GM13976 (cell line): Measurements from ENCODE around the gene WHRN.

Experiments used
- DNase-seq: peaks from one replicate; pipeline ENCODE4 v3.0.0; 2012; ENCODE audit warnings: low spot score
- in situ Hi-C: fragments of 300-500 bp; cut with MboI; formaldehyde crosslinking; loops from one replicate; pipeline ENCODE4 v1.12.0; 2022; ENCODE audit warnings: low sequenced_read_pairs, mixed read lengths, inconsistent platforms; ENCODE audit not compliant: unreplicated experiment
- TF ChIP-seq, protein P1 (sequence below): IDR thresholded peaks from 2 replicates; pipeline ENCODE4 v1.5.1; 2012; ENCODE audit warnings: borderline replicate concordance, mild to moderate bottlenecking; ENCODE audit not compliant: insufficient read depth; ENCODE audit errors: extremely low read depth, missing control alignments, control extremely low read depth

Gene WHRN

DNA sequence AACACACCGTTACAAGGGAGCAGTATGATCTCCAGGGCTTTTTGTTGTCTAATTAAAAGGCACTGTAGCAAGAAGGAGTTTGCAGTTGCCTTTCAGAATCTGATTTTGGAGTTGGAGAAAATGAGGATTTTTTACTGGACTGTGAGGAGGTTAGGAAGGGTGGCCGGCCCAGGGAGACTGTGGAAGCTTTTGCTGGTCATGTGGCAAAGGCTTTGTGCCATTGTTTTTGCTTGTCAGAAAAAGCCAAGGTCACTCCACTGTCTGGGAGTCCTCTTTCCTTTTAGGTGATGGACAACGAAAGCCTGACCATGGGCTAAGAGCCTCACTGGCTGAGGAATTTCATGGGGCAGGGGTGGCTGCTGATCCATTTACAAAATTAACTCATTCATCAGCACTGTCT, 10.3 kb upstream of the WHRN start:
- DNase-seq: no peak
- in situ Hi-C loops: no loop called here
- TF ChIP-seq, protein P1, sequence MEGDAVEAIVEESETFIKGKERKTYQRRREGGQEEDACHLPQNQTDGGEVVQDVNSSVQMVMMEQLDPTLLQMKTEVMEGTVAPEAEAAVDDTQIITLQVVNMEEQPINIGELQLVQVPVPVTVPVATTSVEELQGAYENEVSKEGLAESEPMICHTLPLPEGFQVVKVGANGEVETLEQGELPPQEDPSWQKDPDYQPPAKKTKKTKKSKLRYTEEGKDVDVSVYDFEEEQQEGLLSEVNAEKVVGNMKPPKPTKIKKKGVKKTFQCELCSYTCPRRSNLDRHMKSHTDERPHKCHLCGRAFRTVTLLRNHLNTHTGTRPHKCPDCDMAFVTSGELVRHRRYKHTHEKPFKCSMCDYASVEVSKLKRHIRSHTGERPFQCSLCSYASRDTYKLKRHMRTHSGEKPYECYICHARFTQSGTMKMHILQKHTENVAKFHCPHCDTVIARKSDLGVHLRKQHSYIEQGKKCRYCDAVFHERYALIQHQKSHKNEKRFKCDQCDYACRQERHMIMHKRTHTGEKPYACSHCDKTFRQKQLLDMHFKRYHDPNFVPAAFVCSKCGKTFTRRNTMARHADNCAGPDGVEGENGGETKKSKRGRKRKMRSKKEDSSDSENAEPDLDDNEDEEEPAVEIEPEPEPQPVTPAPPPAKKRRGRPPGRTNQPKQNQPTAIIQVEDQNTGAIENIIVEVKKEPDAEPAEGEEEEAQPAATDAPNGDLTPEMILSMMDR: no peak

DNA sequence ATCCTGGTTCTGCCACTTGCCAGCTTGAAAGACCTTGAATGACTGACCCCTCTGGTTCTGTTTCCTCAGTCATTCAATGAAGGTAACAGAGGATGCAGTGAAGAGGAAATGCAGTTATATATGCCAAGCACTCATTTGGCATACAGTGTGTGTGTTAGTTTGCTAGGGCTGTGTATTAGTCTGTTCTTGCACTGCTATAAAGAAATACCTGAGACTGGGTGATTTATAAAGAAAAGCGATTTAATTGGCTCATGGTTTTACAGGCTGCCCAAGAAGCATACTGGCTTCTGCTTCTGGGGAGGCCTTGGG, 8.6 kb upstream of the WHRN start:
- TF ChIP-seq, protein P1: no peak
- in situ Hi-C loops: no loop called here
- DNase-seq: no peak

DNA sequence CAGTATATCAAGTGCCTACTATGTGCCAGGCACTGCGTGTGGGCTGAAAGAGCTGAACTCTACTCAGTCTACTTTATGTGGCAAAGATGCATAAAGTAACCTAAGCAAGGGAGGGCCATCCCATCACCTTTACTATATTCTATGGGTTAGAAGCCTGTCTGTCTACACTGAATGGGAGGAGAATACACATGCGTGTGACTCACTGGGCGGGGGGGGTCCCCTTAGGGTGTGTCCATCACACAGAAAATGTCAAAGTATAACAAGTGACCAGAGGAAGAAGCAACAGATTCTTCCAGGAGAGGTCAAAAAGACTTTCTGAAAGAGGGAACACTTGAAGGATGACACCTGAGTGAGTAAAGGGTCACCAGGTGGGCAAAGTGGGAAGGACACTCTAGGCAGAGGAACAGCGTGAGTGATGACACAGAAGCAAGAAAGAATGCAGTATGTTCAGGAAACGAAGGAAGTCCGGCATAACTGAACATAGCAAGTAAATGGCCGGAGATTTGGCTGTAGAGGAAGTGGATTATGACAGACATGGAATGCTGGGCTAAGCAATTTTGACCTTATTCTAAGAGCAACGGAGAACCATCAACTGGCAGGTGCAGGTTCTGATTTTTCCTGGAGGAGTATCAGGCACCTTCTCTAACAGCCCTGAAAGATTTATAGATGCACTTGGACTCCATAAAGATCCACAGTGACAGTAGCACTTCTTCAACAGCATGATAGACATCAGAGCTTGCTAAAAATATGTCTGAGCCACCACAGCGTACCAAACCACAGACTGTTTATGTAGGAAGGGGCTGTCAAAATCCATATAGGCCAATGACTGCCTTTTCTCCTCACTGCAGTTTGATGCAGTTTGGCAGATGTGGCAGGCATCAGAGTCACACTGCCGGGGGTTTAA, 8.0 kb upstream of the WHRN start:
- in situ Hi-C loops: no loop called here
- TF ChIP-seq, protein P1: no peak
- DNase-seq: no peak

DNA sequence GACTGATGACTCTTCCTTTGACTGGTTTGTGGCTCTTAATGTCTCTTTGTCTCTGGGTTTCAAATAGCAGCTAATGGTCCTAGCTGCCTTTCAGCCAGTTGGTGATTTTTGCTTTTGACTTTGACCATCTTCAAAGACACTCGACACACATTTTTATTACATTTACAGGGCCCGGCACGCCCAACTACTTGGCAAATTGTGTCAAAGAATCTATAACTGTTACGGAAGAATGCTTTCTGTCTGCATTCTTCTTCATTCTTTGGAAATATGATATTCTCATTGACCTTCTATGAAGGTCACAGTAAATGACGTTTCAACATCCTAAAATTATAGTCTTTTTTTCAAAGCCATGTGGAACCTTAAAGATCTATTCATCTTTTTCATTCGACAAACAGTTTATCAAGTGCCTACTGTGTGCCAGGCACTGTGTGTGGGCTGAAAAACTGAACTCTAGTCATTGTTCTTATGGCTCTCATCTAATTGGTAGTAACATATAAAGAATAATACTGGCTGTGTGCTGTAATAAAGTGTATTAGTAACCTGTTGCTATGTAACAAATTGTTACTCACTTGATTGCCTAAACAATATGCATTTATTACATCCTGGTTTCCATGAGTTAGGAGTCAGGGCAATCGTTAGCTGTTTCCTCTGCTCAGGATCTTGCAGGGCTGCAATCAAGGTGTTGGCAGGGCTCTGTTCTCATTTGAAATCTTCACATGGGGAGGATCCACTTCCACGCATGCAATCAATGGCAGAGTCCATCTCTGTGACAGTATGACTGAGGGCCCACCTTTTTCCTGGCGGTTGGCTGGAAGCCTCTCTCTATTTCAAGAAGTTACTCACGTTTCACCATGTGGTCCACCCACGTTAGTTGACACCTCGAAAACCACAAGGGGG, 7.0 kb upstream of the WHRN start:
- DNase-seq: no peak

DNA sequence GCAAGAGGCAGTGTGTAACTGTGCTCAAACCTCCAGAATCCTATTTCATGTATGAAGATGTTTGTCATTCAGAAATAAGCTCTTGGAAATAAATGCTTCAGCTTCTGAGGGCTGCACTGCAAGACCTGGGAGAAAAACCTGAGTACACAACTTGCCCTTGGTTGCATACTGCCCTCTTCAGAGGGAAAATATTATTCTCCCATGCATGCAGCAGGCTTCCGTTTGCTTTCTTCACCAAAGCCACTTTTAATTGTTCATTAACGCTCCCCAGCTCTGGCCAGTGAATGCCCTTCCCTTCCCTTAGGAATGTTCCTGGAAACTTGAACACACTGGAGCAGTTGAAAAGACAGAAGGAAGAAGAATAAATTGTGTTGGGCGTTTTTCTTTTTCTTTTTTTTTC, 2.5 kb upstream of the WHRN start:
- TF ChIP-seq, protein P1: peak; percentile 46
- peak; percentile 56 for DNase-seq

More for the DNA sequence above, 7.0 kb upstream of the WHRN start:
- in situ Hi-C loops: no loop called here
- TF ChIP-seq, protein P1: no peak

DNA sequence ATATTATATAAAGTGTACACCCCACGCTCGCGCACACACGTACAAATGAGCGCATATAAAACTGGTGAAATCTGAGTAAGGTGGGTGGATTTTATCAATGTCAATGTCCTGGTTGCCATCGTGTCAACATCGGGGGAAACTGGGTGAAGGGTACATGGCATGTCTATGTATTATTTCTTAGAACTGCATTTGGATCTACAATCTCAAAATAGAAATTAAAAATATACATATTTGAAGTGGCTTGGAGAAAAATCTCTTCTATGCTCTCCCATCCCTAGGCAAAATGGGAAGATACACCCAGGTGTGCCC, 763 bp upstream of the WHRN start:
- DNase-seq: no peak
- TF ChIP-seq, protein P1: no peak
- in situ Hi-C loops: no loop called here

More for the DNA sequence above, 2.5 kb upstream of the WHRN start:
- in situ Hi-C loops: no loop called here
